IPS-15b (cell line): ENCODE data around the gene FAM240B.

Experiments
- H3K27me3 ChIP-seq: one replicate; pipeline ENCODE4 v1.6.1; 2013; ENCODE audit warnings: low read length; ENCODE audit not compliant: control insufficient read depth, insufficient read depth
- H3K36me3 ChIP-seq: one replicate; pipeline ENCODE4 v1.6.1; 2013; ENCODE audit warnings: low read length; ENCODE audit not compliant: control insufficient read depth, insufficient read depth
- H3K4me1 ChIP-seq: one replicate; pipeline ENCODE4 v1.6.1; 2013; ENCODE audit warnings: mild to moderate bottlenecking, low read length; ENCODE audit not compliant: control insufficient read depth, insufficient read depth
- H3K4me3 ChIP-seq: one replicate; pipeline ENCODE4 v1.5.1; 2013; ENCODE audit warnings: low read depth, low read length
- H3K9ac ChIP-seq: one replicate; pipeline ENCODE4 v1.6.1; 2013; ENCODE audit warnings: low read depth, mild to moderate bottlenecking, low read length
- H3K9me3 ChIP-seq: one replicate; pipeline ENCODE4 v1.6.1; 2013; ENCODE audit warnings: mild to moderate bottlenecking, low read length; ENCODE audit not compliant: control insufficient read depth, insufficient read depth

FAM240B gene

DNA sequence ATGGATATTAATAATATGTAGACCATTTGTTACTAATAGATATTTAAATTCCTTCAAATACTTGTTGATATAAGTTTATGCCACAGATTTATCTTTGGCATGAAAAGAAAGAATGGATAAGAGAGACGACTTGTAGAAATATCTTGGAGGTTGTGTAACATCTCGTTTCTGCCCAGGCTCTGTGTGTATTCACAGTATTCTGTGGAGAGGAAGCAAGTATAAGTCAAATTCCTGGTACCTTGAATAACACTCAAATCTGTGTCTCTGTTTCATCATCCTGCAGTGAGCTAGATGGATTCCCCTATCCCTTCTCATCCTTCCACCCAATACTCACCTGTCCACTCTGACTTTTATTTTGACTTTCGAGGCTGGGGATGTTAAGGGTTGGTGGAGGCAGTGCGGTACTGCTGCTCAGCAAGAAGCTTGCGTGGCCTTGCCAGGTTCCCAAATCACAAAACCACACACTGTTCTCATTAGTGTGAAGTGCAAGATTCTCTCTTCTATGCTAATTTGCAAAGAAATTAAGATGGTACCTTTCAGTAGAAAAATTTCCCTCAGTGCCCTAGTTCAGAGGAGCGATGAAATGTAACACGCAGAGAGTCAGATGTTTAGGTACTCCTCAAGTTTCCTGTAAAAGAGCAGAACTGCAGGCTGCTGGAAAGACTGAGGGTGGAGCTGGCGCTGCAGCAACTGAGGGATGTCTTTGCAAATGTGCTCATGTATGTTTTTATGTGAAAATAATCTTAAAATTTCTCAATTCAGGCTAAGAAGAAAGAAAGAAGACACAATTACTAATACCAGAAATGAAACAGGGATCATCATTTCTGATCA lies 57.0 kb downstream of the FAM240B start:
- H3K36me3 ChIP-seq, result no peaks in the 10 kb centered on the region
- no peak overlapping the region for H3K4me3 ChIP-seq
- no peaks in the 10 kb centered on the region for H3K9me3 ChIP-seq
- no peak overlapping the region for H3K9ac ChIP-seq
- no peaks in the 10 kb centered on the region for H3K27me3 ChIP-seq
- H3K4me1 ChIP-seq, result no peaks in the 10 kb centered on the region

DNA sequence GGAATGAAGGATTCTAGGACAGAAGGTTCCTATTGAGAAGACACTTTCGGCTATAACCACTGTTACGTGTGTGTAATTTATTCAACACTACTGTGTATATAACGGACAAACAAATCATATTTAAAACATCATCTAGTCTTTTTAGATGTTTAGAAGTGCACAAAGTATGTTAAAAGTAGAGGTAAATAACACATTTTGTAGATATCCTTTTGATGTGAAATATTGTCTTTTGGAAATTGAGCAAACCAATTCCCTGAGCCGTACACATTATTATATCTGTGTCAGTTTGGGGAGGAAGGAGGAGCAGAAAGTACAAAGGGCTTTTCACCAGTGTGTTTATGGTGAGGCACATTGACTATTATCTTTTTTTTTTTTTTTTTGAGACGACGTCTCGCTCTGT lies 60.4 kb downstream of the FAM240B start:
- Histone ChIP-seq H3K27me3 (no peaks in the 10 kb centered on the region), H3K4me1 (no peaks in the 10 kb centered on the region), H3K36me3 (no peaks in the 10 kb centered on the region), H3K9me3 (no peaks in the 10 kb centered on the region), H3K9ac (no peak overlapping the region), H3K4me3 (no peak overlapping the region)

DNA sequence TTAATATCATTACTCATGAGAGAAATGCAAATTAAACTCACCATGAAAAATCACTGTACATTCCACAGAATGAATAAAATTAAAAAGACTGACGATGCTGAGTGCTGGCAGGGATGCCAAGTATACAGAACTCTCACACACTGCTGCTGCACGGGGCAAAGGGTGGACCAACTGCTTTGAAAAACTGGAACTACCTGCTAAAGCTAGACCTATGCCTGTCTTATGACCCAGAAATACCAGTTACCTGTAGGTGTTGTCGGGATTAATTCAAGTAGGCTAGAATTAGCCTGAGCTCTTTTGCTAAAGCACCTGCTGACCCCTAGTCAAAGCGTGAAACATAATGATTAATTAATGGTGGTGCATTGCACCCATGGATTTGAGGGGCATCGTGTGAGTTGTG lies 63.0 kb downstream of the FAM240B start:
- Histone ChIP-seq H3K27me3 (no peaks in the 10 kb centered on the region), H3K9ac (no peak overlapping the region), H3K4me3 (no peak overlapping the region), H3K9me3 (no peaks in the 10 kb centered on the region), H3K4me1 (no peaks in the 10 kb centered on the region), H3K36me3 (no peaks in the 10 kb centered on the region)

DNA sequence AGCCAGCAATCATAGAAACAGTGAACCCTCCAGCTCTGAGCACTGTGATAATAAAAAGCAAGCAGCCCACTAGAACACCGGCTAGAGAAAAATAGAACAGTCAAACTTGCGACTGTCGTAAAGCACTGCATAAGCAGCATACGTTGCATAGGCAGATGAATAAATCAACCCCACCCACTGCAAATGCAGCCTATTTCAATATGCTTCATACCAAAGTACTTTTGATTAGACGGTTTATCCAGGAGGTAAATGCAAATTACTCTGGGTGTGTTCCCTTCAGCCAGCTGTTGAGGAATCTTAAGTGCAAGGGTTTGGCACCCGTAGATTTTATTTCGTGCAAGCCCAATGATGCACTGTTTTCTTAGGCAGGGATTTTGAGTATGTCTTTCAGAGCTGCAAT lies 67.4 kb downstream of the FAM240B start:
- Histone ChIP-seq H3K4me3 (no peak overlapping the region), H3K9ac (no peak overlapping the region), H3K36me3 (no peaks in the 10 kb centered on the region), H3K4me1 (no peaks in the 10 kb centered on the region), H3K9me3 (no peaks in the 10 kb centered on the region), H3K27me3 (no peaks in the 10 kb centered on the region)

DNA sequence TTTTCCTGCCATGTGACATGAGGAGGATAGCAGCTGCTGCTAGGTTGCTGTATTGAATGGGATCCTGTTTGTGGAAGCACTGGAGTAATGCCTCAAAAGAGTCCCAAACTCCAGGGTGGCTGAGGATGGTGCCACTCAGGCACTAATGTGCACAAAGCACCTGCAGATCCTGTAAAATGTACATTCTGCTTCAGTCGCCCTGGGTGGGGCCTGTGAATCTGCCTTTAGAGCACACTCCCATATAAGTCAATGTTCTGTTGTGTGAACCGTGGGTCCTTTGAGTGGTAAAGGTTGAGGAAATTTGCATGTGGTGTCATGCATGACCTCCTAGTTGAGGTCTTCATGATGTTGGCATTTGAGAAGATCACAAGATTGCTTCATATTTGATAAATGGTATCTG lies 67.9 kb downstream of the FAM240B start:
- H3K4me1 ChIP-seq, result no peaks in the 10 kb centered on the region
- H3K9ac ChIP-seq, result no peak overlapping the region
- no peaks in the 10 kb centered on the region for H3K27me3 ChIP-seq
- no peak overlapping the region for H3K4me3 ChIP-seq
- no peaks in the 10 kb centered on the region for H3K36me3 ChIP-seq
- H3K9me3 ChIP-seq, result no peaks in the 10 kb centered on the region

DNA sequence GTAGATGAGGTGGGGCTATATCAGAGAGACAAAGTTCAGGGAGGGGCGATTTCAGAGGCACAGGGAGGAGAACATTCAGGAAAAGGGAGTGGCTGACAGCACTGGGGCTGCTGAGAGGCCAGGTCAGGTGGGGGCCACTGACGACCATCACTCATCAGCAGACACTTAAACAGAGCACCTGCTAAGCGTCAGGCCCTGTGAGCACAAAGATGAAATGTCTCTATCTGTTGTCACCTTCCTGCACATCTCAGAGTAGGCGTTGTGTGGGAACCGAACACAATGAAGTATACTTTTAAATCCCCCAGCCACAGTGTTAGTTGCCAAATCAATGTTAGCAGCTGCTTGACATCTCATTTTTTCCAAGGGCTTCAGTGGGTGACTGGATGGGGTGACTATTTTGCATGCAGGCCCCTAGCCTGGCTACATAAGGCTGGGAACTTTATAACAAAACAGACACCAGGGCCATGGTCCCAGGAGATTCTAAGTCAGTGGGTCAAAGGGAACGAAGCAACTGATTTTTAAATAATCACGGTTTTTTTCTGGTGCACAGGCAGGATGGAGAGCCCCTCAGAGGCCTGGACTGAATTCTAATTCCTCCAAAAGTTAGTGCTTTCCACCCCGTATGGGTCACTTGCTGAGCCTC lies 68.4 kb downstream of the FAM240B start:
- no peaks in the 10 kb centered on the region for H3K36me3 ChIP-seq
- H3K4me1 ChIP-seq, result no peaks in the 10 kb centered on the region
- no peak overlapping the region for H3K4me3 ChIP-seq
- H3K27me3 ChIP-seq, result no peaks in the 10 kb centered on the region
- no peak overlapping the region for H3K9ac ChIP-seq
- H3K9me3 ChIP-seq, result no peaks in the 10 kb centered on the region

DNA sequence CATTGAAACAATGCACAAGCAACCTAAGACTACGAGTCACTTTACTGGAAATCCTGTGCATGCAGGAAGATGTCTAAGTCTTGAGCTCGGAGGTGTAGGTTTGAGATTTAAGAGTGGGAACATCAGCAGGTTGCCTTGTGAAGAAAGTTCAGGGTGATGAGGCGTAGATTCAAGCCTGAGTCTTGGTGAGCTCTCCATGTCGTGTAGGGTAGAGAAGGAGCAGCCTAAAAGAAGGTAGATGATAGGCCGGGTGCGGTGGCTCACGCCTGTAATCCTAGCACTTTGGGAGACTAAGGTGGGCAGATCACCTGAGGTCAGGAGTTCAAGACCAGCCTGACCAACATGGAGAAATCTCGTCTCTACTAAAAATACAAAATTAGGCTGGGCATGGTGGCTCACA lies 69.4 kb downstream of the FAM240B start:
- Histone ChIP-seq H3K36me3 (no peaks in the 10 kb centered on the region), H3K27me3 (no peaks in the 10 kb centered on the region), H3K9ac (no peak overlapping the region), H3K4me1 (no peaks in the 10 kb centered on the region), H3K9me3 (no peaks in the 10 kb centered on the region), H3K4me3 (no peak overlapping the region)

DNA sequence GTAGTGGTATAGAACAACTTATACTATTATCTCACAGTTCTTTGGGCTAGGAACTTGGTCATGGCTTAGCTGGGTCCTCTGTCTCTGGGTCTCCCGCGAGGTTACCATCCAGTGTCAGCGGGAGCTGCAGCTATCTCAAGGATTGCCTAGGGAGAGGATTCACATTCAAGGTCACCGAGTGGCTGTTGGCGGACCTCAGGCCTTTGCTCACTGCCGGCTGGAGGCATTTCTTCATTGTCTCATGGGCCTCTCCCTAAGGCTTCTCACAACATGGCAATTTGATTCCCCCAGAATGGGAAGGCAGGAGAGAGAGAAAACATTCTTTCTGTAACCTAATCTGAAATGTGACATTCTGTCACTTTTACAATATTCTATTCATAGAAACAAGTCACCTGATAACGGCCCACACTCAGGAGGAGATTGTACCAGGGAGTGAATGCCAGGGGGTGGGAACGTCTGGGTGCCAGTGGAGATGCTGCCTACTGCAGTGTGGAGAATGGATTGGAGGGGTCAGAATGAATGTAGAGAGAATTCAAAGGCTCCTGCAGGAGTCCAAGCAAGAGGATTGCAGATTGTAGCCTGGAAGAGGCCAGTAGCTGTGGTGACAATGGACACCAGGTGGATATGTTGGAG lies 70.1 kb downstream of the FAM240B start:
- Histone ChIP-seq H3K4me3 (no peak overlapping the region), H3K9ac (no peak overlapping the region), H3K4me1 (no peaks in the 10 kb centered on the region), H3K36me3 (no peaks in the 10 kb centered on the region), H3K9me3 (no peaks in the 10 kb centered on the region), H3K27me3 (no peaks in the 10 kb centered on the region)

DNA sequence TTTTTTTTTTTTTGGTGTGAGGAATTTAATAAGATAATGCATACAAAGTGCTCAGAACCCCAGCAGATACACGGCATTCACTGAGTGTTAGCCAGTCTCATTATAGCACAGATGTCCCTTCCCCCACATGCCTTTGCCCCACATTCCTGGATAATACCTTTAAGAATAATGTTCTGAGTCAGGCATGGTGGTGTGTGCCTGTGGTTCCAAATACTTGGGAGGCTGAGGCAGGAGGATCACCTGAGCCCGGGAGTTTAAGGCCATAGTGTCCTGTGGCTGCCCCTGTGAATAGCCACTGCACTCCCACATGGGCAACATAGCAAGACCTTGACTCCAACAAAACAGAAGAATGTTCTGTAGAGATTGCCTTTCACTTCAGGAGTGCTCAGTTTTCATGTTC lies 75.3 kb downstream of the FAM240B start:
- H3K4me1 ChIP-seq, result no peaks in the 10 kb centered on the region
- H3K27me3 ChIP-seq, result no peaks in the 10 kb centered on the region
- H3K36me3 ChIP-seq, result no peaks in the 10 kb centered on the region
- no peaks in the 10 kb centered on the region for H3K9me3 ChIP-seq
- no peak overlapping the region for H3K4me3 ChIP-seq
- H3K9ac ChIP-seq, result no peak overlapping the region
